Colonic mucosa (tissue), 4 donors: ENCODE measurements around the gene SCYGR1. TPM values are rescaled to one million over a fixed set of nuclear protein-coding genes. Genes with fewer than 3 reads are reported as not detected.
"Not testable (repeated sequence)": the region's sequence is repeated elsewhere in the genome, so short reads cannot be mapped to it uniquely, and the experiment has no call there.

Experiments used
- DNase-seq: peaks from one replicate; pipeline ENCODE4 v3.0.0-alpha.2; 2020
- H3K27ac ChIP-seq: fragments of 200-600 bp; one replicate; pipeline ENCODE4 v1.8.0; 2021
- H3K27me3 ChIP-seq: fragments of 200-600 bp; one replicate; pipeline ENCODE4 v1.8.0; 2021
- H3K36me3 ChIP-seq: fragments of 200-600 bp; one replicate; pipeline ENCODE4 v1.8.0; 2021
- H3K4me1 ChIP-seq: fragments of 200-600 bp; one replicate; pipeline ENCODE4 v1.8.0; 2021; ENCODE audit warnings: mild to moderate bottlenecking
- H3K4me3 ChIP-seq: fragments of 200-600 bp; one replicate; pipeline ENCODE4 v1.8.0; 2021
- H3K9ac ChIP-seq, 2 donors: one replicate each; pipeline ENCODE4 v1.7.0; 2013; ENCODE audit warnings: control low read depth in 2 of 2, low read depth in 2 of 2, low read length in 2 of 2
- H3K9me3 ChIP-seq: fragments of 200-600 bp; one replicate; pipeline ENCODE4 v1.8.0; 2021
- intact Hi-C: fragments of 100-400 bp; cut with DNase I; formaldehyde crosslinking; loops from one replicate; pipeline ENCODE4 v1.14.1; 2022
- total RNA-seq, 2 donors: library from RNA; stranded (reverse); fragmentation: NEBNext Ultra II Directional in 1 of 2; extraction: Animal tissue kit (Norgen Biotek cat#: 25700) in 1 of 2; gene quantifications; one replicate each; pipeline ENCODE4 v1.2.1, GENCODE V29; 2021
- TF ChIP-seq, protein P1 (sequence below): fragments of 200-600 bp; IDR thresholded peaks from one replicate; pipeline ENCODE4 v1.8.0; 2022; ENCODE audit warnings: antibody characterized with exemption, mild to moderate bottlenecking
- donor health status: healthy.
- donor health status: DM: no; HTN: no; CAD: no.
- donor health status: DM: no; HTN: no; CAD: no.

SCYGR1 gene
- total RNA-seq, 2 donors from 2014 or later, result not detected

DNA sequence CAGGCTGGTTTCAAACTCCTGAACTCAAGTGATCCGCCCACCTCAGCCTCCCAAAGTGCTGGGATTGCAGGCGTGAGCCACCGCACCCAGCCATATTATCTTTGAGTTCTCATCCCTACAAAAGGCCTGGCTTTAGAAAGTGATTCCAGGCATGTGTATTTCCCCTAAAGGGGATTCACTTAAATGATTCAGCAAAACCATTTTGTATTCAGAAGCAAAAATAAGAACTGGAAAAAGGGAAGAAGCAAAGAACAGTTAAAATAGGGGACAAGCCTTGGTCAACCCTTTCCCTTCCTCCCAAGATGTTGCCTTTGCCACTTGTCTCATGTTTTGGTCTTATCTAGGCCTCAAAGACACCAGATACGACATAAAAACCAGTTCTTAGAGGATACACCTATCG is 19.2 kb downstream of the SCYGR1 start:
- H3K4me1 ChIP-seq, result no peaks in the 10 kb centered on the region
- no peak overlapping the region for H3K4me3 ChIP-seq
- no peak overlapping the region for H3K9ac ChIP-seq
- TF ChIP-seq, protein P1, sequence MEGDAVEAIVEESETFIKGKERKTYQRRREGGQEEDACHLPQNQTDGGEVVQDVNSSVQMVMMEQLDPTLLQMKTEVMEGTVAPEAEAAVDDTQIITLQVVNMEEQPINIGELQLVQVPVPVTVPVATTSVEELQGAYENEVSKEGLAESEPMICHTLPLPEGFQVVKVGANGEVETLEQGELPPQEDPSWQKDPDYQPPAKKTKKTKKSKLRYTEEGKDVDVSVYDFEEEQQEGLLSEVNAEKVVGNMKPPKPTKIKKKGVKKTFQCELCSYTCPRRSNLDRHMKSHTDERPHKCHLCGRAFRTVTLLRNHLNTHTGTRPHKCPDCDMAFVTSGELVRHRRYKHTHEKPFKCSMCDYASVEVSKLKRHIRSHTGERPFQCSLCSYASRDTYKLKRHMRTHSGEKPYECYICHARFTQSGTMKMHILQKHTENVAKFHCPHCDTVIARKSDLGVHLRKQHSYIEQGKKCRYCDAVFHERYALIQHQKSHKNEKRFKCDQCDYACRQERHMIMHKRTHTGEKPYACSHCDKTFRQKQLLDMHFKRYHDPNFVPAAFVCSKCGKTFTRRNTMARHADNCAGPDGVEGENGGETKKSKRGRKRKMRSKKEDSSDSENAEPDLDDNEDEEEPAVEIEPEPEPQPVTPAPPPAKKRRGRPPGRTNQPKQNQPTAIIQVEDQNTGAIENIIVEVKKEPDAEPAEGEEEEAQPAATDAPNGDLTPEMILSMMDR, result no peak
- intact Hi-C loops, result no loop called here
- no peaks in the 10 kb centered on the region for H3K9me3 ChIP-seq
- no peaks in the 10 kb centered on the region for H3K27me3 ChIP-seq
- H3K36me3 ChIP-seq, result no peaks in the 10 kb centered on the region
- no peak overlapping the region for H3K27ac ChIP-seq
- no peak for DNase-seq

DNA sequence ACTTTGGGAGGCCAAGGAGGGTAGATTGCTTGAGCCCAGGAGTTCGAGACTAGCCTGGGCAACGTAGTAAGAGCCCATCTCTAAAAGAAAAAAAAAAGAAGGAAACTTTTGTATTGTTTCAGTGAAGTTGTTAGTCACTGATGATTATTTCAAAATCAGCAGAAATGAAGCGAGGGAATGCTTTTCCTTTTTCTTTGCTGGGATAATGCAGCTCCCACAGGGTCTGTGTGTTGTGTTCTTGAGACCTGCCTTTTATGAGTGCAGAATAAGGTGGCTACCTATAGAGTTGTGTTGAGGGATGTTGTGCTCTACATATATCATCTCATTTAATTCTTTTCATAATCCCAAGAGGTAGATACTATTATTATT is 20.3 kb downstream of the SCYGR1 start:
- Histone ChIP-seq H3K9ac (no peak overlapping the region), H3K9me3 (no peaks in the 10 kb centered on the region), H3K4me3 (no peak overlapping the region), H3K36me3 (no peaks in the 10 kb centered on the region), H3K4me1 (no peaks in the 10 kb centered on the region), H3K27me3 (no peaks in the 10 kb centered on the region), H3K27ac (no peak overlapping the region)
- TF ChIP-seq, protein P1, result no peak
- intact Hi-C loops, result no loop called here
- DNase-seq, result no peak

DNA sequence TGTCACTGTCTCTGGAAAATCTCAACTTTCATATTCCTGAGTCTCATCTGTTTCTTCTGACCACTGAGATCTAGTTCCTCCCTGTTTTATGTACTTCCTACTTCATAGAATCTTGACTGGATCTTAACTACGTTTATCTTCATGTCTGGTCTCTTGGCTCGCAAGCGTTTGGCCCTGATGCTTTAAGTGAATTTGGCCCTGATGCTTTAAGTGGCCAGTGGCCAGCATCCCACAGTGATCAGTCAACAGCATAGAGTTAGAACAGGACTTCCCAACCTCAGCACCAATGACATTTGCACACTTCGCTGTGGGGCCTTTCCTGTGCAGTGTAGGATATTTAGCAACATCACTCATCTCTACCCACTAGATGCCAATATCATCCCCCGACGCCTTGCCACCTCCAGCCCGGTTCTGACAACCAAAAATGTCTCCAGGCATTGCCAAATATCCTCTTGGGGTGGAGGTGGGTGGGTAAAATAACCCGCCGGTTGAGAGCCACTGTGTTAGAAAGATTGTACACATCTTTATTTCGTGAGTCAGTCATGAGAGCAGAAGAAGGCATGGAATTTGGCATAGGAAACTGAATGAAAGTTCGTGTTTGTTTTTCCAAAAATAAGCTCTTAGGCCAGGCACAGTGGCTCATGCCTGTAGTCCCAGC is 20.9 kb downstream of the SCYGR1 start:
- Histone ChIP-seq H3K4me3 (no peak overlapping the region), H3K9me3 (no peaks in the 10 kb centered on the region), H3K4me1 (no peaks in the 10 kb centered on the region), H3K9ac (no peak overlapping the region), H3K27me3 (no peaks in the 10 kb centered on the region), H3K27ac (no peak overlapping the region), H3K36me3 (no peaks in the 10 kb centered on the region)
- intact Hi-C loops, result no loop called here
- TF ChIP-seq, protein P1, result no peak
- DNase-seq, result no peak

DNA sequence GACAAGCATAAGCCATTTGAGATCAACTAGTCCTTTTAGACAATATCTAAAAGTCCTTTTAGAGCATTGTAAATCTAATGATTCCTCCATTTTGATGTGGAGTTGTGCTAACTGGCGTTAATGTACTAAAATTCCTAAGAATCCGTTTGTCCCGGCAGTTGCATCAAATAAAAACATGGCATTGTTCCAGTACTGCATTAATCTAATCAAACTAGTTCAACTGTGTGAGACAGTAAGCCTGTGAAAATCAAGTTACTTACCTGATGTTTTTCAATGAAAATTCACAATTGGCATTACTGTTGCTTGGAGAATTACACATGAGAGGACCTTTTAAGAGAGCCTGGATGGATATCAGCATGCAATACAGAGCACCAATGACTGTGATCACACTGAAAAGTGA is 21.9 kb downstream of the SCYGR1 start:
- TF ChIP-seq, protein P1, result no peak
- Histone ChIP-seq H3K27ac (no peak overlapping the region), H3K4me3 (no peak overlapping the region)

DNA sequence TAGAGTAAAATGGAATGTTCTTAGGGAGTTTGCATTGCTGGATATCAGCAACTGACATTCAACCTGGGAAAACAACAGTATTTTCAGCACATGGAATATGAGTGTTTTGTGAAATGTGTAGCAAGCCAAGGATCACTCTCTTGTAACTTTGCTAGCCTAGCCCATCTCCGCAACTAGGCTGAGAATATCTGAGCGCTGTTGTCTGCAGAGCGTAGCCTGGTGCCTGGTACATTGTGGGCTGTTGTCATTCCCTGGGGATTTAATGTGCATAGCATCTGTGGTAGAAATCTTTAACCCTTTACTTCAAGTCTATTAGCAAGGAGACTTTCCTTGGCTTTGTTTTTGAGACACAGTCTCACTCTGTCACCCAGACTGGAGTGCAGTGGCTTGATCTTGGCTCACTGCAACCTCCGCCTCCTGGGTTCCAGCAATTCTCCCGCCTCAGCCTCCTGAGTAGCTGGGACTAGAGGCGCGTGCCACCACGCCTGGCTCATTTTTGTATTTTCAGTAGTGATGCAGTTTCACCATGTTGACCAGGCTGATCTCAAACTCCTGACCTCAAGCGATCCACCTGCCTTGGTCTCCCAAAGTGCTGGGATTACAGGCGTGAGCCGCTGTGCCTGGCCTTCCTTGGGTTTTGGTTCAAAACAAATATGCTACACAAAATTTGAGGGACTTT is 23.0 kb downstream of the SCYGR1 start:
- intact Hi-C loops, H3K4me3 ChIP-seq, H3K27me3 ChIP-seq, H3K9ac ChIP-seq, H3K9me3 ChIP-seq, DNase-seq, H3K27ac ChIP-seq, H3K4me1 ChIP-seq, H3K36me3 ChIP-seq: not testable (repeated sequence)

More for the DNA sequence above, 21.9 kb downstream of the SCYGR1 start:
- no peaks in the 10 kb centered on the region for H3K27me3 ChIP-seq
- no peak overlapping the region for H3K9ac ChIP-seq
- no peaks in the 10 kb centered on the region for H3K36me3 ChIP-seq
- no peaks in the 10 kb centered on the region for H3K9me3 ChIP-seq
- DNase-seq, result no peak
- intact Hi-C loops, result no loop called here
- H3K4me1 ChIP-seq, result no peaks in the 10 kb centered on the region

DNA sequence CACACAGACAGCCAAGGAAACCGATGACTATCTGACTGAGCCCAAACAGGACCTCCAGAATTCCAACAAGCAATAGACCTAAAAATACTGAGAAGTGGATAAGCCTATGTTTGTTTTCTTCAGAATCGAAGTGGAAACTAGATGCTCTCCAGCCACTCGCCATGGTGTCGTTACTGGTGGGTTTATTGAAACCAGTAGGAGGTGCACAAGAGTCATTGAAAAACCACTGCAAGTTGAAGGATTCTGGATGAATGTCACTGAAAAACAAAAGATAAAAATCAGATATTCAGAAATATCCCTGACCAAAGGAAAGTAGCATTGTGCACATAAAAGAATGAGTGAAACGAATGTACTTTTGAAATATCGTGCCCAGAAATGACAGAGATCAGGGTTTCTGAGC is 24.0 kb downstream of the SCYGR1 start:
- H3K27ac ChIP-seq, result no peak overlapping the region
- intact Hi-C loops, result no loop called here
- H3K4me1 ChIP-seq, result no peaks in the 10 kb centered on the region
- DNase-seq, result no peak
- TF ChIP-seq, protein P1, result no peak
- no peak overlapping the region for H3K4me3 ChIP-seq
- no peaks in the 10 kb centered on the region for H3K27me3 ChIP-seq
- no peak overlapping the region for H3K9ac ChIP-seq
- H3K36me3 ChIP-seq, result no peaks in the 10 kb centered on the region
- no peaks in the 10 kb centered on the region for H3K9me3 ChIP-seq
